Thoracic aorta (tissue), 2 donors: ENCODE measurements around the gene MCTP2. TPM values are rescaled to one million over a fixed set of nuclear protein-coding genes. Genes with fewer than 3 reads are reported as not detected.

Experiments used
- ATAC-seq: fragments of 150-250 bp; one replicate; pipeline ENCODE4 v1.8.0; 2017; ENCODE audit warnings: low read depth; ENCODE audit not compliant: insufficient number of reproducible peaks, low FRiP score
- DNase-seq: peaks from one replicate; pipeline ENCODE4 v3.0.0-alpha.2; 2020; ENCODE audit warnings: low spot score
- H3K27ac ChIP-seq, 2 donors: fragments of 200-600 bp; sonication (generic); 1 replicate in 1 of 2; 2 replicates in 1 of 2; pipeline ENCODE4 v1.5.1; 2016; ENCODE audit warnings: mild to moderate bottlenecking in 2 of 2, moderate library complexity in 2 of 2
- H3K27me3 ChIP-seq: fragments of 200-600 bp; sonication (generic); replicated peaks from 2 replicates; pipeline ENCODE4 v1.6.0; 2016; ENCODE audit warnings: mild to moderate bottlenecking; ENCODE audit not compliant: insufficient read depth
- H3K36me3 ChIP-seq: fragments of 200-600 bp; sonication (generic); one replicate; pipeline ENCODE4 v1.5.1; 2016
- H3K4me1 ChIP-seq, 2 donors: fragments of 200-600 bp; sonication (generic); 1 replicate in 1 of 2; 2 replicates in 1 of 2; pipeline versions ENCODE4 v1.5.1 to v1.6.0; 2016; ENCODE audit warnings: low read depth in 2 of 2, mild to moderate bottlenecking in 1 of 2; ENCODE audit not compliant: control insufficient read depth in 1 of 2
- H3K4me3 ChIP-seq: fragments of 200-600 bp; sonication (generic); 2 replicates; pipeline ENCODE4 v1.5.1; 2016; ENCODE audit warnings: mild to moderate bottlenecking
- H3K9me3 ChIP-seq: fragments of 200-600 bp; sonication (generic); 2 replicates; pipeline ENCODE4 v1.5.1; 2016
- CTCF ChIP-seq: fragments of 200-600 bp; sonication (generic); IDR thresholded peaks from one replicate; pipeline ENCODE4 v1.5.1; 2019; ENCODE audit warnings: antibody characterized with exemption
- total RNA-seq, 2 donors: library from RNA; depleted of rRNA; stranded (reverse); fragments of >200 nt; gene quantifications; one replicate each; pipeline versions ENCODE4 v1.1.0 to v1.2.3, GENCODE V29; 2016

MCTP2 gene
- total RNA-seq, 2 donors from 2014 or later: 15.7 to 16.6 TPM

DNA sequence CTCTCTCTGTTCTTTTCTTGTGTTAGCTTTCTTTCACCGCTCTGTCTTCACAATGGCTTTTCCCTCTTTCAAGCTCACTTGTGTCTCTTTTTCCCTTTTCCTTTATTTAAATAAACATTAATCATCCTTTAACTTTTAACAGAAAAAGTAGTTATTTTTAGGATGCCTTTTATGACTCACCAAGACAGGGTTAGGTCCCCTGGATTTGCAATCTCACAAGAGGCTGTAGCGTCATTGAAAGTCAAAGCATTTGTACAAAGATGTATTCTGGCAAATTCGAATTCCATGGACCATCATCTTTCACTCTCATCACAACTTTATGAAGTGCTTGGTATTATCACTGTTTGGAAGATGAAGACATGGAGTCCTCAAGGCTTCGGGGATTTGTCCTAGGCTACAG, 34.8 kb upstream of the MCTP2 start:
- no peaks in the 10 kb centered on the region for H3K36me3 ChIP-seq
- ATAC-seq: no peak
- H3K27me3 ChIP-seq: no peaks in the 10 kb centered on the region

GRCh38 chr15:94198633-94199032, 32.7 kb upstream of the MCTP2 start:
- Histone ChIP-seq H3K9me3 (no peaks in the 10 kb centered on the region), H3K27ac (no peak overlapping the region), H3K4me1 (no peaks in the 10 kb centered on the region), H3K36me3 (no peaks in the 10 kb centered on the region), H3K4me3 (no peak overlapping the region), H3K27me3 (no peaks in the 10 kb centered on the region)
- DNase-seq (no peak), ATAC-seq (no peak)
- TF ChIP-seq CTCF: no peak

More for the DNA sequence above, 34.8 kb upstream of the MCTP2 start:
- no peak for TF ChIP-seq CTCF
- H3K9me3 ChIP-seq: no peaks in the 10 kb centered on the region
- no peak for DNase-seq
- H3K4me3 ChIP-seq: no peak overlapping the region
- no peaks in the 10 kb centered on the region for H3K4me1 ChIP-seq
- H3K27ac ChIP-seq: no peak overlapping the region

DNA sequence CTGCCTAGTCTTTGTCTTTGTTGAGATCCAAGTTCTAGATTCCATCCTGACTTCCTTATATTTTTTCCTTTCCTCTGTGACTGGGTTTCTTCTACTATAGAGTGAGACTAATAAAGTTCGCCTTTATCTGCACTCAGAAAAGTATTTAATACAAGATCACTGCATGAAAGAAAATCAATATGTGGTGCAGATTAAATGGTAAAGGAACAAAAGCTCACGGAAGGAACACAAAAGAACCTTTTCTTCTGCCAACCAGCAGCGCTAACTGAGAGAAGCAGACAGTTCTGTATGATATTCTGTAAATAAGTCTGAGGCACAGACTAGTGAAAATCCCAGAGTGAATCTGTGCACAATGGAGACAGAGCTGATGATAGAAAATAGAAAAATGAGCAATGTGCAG, 31.6 kb upstream of the MCTP2 start:
- Histone ChIP-seq H3K4me1 (no peaks in the 10 kb centered on the region), H3K27me3 (no peaks in the 10 kb centered on the region), H3K9me3 (no peaks in the 10 kb centered on the region), H3K4me3 (no peak overlapping the region), H3K36me3 (no peaks in the 10 kb centered on the region), H3K27ac (no peak overlapping the region)
- ATAC-seq (no peak), DNase-seq (no peak)
- TF ChIP-seq CTCF: no peak

- H3K9me3 ChIP-seq: no peaks in the 10 kb centered on the region
- H3K27me3 ChIP-seq: no peaks in the 10 kb centered on the region
- DNase-seq: no peak
- TF ChIP-seq CTCF: no peak
- no peak for ATAC-seq
- H3K4me3 ChIP-seq: no peak overlapping the region
- H3K27ac ChIP-seq: no peak overlapping the region
- H3K4me1 ChIP-seq: no peaks in the 10 kb centered on the region
- no peaks in the 10 kb centered on the region for H3K36me3 ChIP-seq
Observed at GRCh38 chr15:94203306-94203705, 28.1 kb upstream of the MCTP2 start.

GRCh38 chr15:94205366-94205765, 26.0 kb upstream of the MCTP2 start:
- Histone ChIP-seq H3K36me3 (no peaks in the 10 kb centered on the region), H3K27ac (no peak overlapping the region), H3K4me3 (no peak overlapping the region), H3K4me1 (no peaks in the 10 kb centered on the region), H3K9me3 (no peaks in the 10 kb centered on the region), H3K27me3 (no peaks in the 10 kb centered on the region)
- no peak for ATAC-seq
- no peak for DNase-seq
- no peak for TF ChIP-seq CTCF
